Activated naive CD8-positive, alpha-beta T cell treated with anti-CD3 and anti-CD28 coated beads, Interleukin-2, amount 50 U/mL, for 16 hours (primary cell): ENCODE measurements around the gene C5orf15.
"Not testable (repeated sequence)": the region's sequence is repeated elsewhere in the genome, so short reads cannot be mapped to it uniquely, and the experiment has no call there.

Experiments used
- DNase-seq: peaks from one replicate; pipeline ENCODE4 v3.0.0-alpha.2; 2020; ENCODE audit warnings: low read depth, low spot score

C5orf15 gene

DNA sequence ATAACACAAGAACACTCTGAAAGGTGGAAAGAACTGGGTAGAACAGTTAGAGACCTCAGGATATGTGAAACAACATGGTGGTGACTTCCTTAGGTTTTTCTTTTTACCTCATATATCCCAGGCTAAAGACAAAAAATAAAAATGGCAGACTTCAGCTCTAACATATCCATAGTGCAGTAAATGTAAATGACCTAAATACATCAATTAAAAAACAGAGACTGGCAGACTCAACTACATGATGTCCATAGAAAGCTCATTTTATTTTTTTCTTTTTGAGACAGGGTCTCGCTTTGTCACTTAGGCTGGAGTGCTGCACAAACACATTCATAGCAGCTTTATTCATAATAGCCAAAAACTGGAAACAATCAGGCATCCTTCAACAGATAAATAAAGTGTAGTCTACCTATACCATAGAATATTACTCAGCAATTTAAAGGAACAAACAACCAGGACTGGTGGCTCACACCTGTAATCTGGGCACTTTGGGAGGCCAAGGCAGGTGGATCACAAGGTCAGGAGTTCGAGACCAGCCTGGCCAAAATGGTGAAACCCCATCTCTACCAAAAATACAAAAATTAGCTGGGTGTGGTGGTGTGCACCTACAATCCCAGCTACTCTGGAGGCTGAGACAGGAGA lies 4.8 kb downstream of the C5orf15 start:
- DNase-seq: no peak

DNA sequence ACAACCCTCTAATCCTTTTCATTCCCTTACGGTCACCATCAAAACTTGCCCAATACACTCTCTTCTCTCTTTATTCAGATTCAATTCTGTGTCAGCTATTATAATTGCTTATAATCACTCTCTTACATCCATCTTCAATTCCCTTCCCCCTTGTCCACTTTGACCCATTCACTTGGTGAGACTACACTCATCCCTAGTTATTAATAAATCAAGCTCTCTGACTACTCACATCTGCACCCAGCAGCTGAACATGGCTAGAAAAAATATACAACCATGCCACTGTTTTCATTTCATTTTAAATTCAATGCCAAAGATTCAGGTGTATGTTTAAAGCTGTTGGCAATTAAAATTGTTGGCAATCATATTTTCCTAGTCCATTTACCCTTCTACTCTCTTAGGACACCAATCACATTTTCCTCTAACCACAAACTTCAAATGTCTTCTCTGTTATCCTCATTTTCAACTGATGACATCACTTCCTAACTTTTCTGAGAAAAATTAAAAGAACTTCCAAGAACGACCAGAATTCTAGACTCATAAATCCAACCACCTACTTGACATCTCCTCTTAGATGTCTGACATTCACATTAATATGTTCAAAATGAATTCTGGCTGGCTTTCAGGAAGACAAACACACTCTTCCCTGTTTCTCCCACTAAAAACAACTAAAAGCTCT lies 5.5 kb downstream of the C5orf15 start:
- no peak for DNase-seq

DNA sequence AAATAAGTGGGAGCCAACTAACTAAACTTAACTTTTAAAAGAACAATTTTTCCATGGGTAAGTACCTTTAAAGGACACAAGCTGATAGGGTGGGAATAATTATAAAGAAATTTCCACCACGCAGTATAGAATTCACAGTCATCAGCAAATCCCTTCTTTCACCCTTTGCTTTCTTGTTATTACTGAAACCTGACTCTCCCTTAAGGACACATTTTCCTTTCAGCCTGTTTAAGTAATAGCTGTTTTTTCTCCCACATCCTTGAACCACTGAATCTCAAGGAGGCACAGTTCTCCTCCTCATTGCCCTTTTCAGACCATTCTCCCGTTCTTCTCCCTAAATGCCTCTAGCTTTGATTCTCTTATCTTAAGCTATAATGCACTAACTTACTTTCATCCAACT lies 6.3 kb downstream of the C5orf15 start:
- no peak for DNase-seq

DNA sequence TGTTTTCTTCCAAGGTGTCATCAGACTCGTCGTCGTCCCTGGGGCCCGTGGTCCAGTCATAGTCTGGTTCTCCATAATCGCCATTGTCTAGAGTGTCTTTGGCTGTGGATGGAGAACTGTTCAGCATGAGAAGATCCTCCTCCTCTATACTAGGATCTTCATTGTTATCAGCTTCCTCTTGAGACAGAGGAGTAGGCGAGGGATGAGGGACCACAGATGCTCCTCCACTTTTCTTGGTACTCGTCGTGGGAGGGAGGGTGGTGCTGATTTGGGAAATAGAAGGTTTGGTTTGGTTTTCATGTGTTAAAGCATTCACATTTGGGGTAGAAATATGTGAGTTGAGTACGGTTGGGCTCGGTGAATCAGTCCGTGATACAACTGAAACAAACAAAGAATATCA lies 8.8 kb downstream of the C5orf15 start:
- DNase-seq: no peak

DNA sequence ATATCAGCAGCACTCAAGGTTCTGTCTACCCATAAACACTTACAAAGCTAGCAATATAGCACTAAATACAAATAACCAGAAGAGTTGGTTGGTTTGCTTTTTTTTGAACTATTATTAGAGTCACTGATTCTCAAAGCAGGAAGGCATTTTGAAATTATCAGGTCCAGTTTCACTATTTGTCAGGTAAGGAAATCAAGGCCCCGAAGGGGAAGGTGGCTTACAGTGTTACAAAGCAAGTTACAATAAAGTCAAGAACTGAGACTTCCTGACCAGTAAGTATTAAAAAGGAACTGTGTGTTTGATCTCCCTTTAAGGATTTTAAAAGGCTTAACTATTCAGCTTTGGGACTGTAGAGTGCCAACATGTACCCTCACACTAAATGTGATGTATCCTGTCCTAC lies 10.8 kb downstream of the C5orf15 start:
- DNase-seq: no peak

DNA sequence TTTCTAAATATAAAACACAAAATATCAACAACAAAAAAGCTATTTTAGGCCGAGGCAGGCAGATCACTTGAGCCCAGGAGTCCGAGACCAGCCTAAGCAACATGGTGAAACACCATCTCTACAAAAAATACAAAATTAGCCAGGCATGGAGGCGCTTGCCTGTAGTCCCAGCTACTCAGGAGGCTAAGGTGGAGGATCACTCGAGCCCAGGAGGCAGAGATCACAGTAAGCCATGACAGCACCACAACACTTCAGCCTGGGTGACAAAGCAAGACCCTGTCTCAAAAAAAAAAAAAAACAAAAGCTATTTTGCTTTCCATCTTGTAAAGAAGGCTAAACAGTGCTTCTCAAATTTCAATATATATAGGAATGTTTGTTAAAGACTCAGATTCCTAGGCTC lies 11.3 kb downstream of the C5orf15 start:
- DNase-seq: no peak

DNA sequence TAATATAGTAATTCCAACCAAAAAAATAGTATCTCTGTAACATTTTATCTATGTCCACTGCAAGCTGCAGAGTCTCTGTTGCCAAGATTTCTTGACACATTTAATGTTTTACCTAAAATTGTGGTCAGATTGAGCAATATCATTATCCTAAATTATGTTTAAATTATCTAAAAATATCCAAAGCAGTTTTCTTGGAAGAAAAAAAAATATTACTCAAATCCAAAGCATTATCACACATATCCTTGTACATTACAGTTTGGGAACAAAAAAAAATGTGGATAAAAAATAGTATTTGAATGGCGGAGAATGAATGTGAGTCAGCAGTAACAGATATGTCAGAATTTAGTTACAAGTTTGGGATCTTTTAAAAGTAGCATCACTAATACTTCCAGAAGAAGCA lies 12.2 kb downstream of the C5orf15 start:
- not testable (repeated sequence) for DNase-seq

DNA sequence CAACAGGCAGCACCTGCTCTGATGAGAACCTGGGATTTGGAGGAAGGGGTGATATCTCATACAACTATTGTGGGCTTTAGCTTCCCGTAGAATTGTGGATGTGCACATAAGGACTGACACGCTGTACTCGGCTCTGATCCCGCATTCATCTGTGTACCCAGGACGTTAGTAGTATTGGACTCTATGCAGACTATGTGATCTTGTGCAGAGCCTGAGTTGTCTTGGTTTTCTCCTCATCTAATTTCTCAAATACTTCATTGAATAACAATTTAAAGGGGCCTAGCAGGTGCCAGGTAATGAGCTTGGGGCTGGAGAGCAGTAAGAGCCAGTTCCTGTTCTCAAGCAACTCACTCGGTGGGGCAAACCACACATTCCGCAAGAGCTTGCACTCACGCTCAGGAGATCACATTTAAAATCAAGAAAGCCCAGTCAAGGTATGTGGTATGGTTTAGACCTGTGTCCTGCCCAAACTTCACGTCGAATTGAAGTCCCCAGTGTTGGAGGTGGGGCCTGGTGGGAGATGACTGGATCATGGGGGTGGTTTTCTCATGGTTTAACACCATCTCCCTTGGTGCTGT lies 14.8 kb downstream of the C5orf15 start:
- no peak for DNase-seq

DNA sequence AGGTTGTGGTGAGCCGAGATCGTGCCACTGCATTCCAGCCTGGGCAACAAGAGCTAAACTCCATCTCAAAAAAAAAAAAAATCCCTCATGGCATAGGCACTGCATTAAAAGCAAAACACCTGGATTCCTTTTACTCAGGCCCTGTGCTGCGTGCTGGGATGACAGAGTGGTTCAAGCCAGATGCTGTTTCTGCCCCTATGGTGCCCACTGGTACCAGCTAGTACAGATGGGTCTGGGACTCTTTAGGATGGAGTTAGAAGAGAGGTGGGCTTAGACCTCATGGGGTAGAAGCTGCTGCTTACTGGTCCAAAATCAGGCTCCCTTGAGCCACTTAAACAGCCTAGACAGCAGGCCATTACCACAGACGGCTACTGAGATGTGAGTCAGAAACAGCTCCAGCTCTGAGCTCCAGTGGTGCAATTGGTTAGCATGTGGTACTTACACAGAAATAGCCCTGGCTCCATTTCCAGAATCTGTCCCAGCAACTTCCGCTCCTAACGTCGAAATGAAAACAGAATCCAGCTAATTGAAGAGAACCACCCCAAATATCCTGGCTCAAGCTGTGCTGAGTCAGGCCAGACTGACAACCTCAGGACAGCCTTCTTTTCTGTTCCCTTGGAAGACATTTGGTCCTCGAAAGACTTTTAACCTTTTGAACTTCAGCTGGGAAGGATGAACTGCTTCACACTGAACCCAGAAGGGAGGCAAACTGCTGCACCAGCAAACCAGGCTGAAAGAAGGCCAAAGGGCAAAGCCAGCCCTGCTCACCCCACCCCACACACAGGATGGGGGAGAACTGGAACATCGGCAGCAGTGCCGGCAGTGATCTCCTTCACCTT lies 15.5 kb downstream of the C5orf15 start:
- no peak for DNase-seq

DNA sequence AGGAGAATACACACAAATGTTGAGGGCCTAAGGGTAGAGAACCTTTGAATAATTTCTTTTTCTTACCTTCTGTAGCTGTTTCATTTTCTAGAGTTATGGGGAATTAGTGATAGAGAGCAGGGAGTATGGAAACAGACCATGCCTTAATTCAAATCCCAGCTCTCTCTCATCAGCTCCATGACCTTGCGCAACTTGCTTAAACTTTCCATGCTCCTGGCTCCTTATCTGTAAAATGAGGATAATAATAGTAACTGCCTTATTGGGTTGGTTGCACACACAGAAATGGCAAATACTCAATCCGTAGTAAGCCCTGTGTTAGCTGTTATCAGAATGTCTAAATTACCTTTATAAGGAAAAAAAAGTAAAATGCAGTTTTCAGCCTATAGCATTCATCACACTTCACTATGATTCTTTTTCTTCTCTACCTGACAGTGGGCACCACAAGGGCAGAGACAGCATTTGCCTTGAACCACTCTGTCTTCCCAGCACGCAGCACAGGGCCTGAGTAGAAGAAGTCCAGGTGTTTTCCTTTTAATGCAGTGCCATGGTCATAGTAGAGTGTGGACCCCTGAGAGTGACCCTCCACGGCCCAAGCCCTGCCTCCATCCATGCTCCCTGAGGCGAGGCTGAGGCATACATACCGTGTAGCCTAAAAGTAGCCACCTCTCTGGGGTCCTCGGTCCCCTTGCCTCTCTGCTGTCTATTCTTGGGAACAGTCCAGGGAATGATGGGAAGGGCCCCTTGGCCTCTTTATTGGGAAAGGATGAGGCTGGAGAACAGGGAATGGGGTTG lies 17.4 kb downstream of the C5orf15 start:
- no peak for DNase-seq

DNA sequence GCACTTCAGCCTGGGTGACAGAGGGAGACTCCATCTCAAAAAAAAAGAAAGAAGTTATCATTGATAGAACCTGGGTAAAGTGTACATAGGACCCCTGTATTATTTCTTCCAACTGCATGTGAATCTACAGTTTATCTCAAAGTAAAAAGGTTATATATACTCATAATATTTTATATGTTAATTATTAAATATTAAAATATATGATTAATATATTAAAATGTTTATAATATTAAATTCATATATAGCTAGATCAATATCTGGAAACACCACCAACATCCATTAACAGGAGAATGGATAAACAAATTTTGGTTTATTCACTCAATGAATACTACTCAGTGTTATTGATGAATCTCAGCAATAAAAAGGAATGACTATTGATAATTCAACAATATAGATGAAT lies 19.7 kb downstream of the C5orf15 start:
- no peak for DNase-seq

DNA sequence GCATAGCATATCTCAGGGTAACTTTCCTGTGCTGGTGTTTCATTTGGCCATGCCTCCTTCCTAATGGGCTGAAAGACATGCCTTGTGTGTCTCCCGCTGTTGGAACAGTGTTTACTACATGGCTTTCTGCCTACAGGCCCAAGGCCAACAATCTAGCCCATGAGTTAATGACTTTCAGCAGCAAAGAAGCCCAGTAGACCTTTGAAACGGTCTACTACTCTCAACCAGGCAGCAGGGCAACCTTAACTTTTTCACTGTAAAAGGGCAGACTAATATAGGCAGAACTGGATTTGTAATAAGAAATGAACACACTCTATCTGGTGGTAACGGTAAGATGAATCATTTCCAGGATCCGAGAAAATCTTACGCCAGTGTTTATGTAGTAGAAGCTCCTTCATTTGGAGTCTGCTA lies 21.0 kb downstream of the C5orf15 start:
- DNase-seq: no peak

DNA sequence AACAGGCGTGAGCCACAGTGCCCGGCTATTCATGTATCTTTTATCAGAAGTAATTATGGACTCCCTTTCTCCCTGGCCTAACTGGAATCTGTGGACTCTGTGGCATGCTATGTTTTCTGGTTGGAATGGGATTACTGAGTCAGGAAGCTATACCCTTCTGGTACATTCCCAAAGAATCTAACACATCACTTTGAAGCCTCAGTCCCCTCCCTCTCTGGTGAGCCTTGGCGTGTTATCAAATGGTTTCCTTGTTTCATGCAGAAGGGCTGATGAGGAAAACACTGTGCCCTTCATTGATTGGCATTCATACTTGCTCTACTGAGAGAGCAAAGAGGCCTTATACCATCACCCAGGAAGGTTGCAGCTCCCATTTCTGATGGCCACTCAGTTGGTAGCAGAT lies 22.9 kb downstream of the C5orf15 start:
- DNase-seq: no peak

DNA sequence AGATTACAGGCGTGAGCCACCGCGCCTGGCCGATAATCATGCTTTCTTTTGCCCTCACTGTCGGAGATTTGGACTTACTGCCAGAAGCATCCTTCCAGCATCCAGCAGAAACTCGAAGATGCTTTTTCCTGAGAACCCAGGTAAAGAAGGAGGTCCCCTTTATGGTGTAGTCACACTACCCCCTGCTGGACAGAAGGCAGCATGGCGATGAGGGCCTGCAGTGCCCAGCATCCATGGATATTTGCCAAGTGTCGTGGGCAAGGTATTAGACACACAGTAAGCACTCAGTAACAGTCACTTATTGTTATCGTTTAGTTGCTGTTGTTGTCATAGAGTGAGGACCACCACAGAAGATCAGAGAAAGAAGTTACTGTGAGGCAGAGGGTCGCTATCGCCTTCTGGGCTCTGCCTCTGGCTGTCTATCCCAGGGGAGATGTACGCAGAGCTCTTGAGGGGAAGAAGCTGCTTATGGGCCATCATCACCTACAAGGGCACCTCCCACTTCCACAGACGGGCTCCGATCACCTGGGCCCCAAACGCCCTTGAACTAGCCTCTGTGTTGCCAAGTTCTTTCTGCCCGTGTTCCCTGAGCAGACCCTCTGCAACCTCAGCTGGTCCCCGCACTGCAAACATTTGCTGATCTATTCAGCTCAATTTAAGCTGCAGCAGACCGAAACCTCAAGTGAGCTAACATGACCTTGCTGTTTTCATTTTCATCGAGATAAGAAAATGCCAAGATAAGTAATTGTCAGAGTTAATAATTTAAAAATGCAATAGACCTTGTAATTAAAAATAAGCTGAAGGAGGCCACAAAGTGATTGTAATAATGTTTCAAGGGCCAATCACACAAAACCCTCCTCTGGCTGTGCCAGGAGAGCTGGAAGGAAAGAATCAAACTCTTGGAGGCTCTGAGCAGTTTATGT lies 23.9 kb downstream of the C5orf15 start:
- DNase-seq: peak; percentile 12

DNA sequence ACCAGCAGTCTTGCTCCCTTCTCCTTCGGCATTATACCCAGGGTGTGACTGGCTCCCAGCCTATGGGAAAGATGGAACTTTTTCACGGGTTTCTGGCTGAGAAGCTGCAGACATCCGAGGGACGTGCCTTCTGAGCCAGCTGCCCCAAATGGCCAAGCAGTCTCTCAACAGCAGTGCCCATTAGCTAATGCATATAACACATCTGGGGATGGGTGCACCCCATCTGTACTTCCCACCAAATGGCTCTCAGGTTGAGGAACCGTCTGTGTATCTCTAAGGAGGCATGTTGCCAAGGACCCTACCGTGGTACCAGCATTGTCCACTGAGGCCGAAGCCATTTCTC lies 25.0 kb downstream of the C5orf15 start:
- DNase-seq: no peak

DNA sequence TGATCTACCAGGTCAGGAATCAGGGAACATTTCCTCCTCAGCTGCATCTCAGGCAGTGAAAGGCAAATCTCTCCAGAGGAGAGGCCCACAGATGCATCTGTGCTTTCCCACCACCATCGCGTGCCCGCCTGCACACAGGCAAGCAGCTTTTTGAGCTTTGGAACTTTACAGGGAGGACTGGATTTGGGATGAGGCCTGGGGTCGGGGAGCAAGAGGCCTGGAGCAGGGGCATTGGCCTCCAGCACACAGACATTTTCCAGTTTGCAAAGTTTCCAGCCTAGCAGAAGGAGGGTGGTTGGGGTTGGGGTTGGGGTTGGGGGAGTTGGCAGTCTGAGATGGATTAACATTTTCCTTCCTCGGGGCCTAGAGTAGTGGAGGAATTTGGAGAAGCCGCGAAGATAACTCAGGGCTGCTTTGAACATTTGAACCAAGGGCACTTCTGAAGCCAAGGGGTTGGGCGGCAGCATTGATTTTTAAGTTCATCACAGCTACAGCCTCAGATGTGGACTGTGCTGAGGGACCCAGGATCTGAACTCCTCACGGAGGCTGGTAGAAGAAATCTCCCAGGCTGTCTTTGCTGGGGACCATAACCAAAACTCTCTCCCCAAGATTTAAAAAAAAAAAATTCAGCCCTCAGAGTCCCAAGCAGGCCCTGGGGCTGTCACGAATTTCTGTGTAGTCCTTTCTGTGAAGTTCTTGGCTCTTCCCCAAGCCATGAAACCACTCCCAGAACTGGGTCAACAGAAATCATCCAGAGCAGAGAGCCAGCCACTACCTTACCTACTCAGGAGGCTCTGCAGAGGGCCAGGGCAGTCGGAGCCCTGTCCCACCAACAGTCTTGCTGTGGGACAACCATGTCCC lies 25.6 kb downstream of the C5orf15 start:
- DNase-seq: no peak

DNA sequence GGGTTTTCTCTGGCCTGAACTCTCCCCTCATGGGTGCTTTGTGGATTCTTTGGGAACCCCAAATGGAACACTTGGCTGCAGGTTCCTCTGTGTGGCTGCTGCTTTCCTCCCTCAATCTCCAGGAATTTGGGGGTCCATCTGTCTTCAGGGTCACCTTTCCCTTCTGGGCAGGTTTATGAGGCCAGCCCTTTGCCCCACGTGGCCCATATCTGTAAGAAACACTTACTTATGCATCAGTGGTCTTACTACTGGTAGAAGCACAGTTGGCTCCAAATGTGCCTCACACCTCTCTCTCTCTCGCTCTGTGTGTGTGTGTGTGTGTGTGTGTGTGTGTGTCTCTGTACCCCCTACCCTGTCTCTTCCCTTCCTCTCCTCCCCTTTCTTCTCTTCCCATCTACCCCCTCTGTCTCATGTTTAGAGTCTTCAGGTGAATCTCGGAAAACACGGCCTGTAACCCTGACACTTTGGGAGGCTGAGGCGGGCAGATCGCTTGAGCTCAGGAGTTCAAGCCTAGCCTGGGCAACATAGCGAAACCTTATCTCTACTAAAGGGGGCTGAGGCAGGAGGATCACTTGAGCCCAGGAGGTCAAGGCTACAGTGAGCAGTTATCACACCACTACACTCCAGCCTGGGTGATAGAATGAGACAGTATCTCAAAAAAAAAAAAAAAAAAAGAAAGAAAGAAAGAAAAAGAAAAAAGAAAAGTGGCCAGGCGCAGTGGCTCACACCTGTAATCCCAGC lies 26.8 kb downstream of the C5orf15 start:
- DNase-seq: no peak

DNA sequence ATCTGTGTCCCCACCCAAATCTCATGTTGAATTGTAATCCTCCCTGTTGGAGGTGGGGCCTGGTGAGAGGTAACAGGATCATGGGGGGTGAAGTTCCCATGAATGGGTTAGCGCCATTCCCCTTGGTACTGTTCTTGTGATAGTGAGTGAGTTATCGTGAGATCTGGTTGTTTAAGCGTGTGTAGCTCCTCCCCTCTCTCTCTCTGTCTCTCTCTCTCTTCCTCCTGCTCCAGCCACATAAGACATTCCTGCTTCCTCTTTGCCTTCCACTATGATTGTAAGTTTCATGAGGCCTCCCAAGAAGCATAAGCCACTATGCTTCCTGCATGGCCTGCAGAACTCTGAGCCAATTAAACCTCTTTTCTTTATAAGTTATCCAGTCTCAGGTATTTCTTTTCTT lies 28.8 kb downstream of the C5orf15 start:
- no peak for DNase-seq

DNA sequence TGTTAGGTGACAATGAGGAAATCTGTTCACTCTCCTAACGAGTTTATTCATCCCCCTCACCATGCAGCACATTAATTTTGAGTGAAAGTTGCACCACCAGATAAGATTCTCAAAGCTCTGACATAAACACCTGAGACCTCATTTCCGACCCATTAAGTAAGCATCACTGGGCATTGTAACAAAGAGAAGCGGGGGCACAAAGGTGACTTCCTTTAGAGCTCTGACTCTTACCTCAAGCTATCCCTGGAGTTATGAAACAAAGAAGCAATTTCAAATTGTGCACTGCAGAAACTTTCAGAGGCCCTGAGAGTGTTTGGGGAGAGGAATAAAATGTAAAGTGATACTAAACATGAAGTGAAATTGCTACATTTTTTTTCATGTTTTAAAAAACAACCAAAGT lies 29.5 kb downstream of the C5orf15 start:
- DNase-seq: no peak
